HG02884 (cell line): ENCODE measurements around the gene MACROH2A1.

Experiments
- ATAC-seq: cut with Tn5 transposase; IDR thresholded peaks from one replicate; pipeline ENCODE4 v1.9.1; 2021; ENCODE audit warnings: mild to moderate bottlenecking, moderate library complexity; ENCODE audit not compliant: unreplicated experiment

Gene MACROH2A1

GRCh38 chr5:135398855-135399793 is at the start of gene MACROH2A1:
MACROH2A1 (minus strand) TSS chr5:135399231; CDS start chr5:135389093, 10,138 bp downstream.
- peak; percentile 77 for ATAC-seq

- ATAC-seq = no peak
Measured at GRCh38 chr5:135448071-135448739, 49.2 kb upstream of the MACROH2A1 start.

- ATAC-seq = no peak
Measured at GRCh38 chr5:135447298-135447929, 48.4 kb upstream of the MACROH2A1 start, which contains the start of gene DCANP1. DCANP1 (minus strand) TSS chr5:135447348; CDS start chr5:135447108, 240 bp downstream.

GRCh38 chr5:135446615-135447014 is 47.6 kb upstream of the MACROH2A1 start:
- ATAC-seq = no peak

GRCh38 chr5:135446206-135446605 is 47.2 kb upstream of the MACROH2A1 start:
- no peak for ATAC-seq

GRCh38 chr5:135445306-135445985 is 46.4 kb upstream of the MACROH2A1 start:
- no peak for ATAC-seq

- no peak for ATAC-seq
Measured at GRCh38 chr5:135444881-135445280, 45.9 kb upstream of the MACROH2A1 start.

- ATAC-seq = no peak
Measured at GRCh38 chr5:135444360-135444759, 45.3 kb upstream of the MACROH2A1 start.

- no peak for ATAC-seq
Measured at GRCh38 chr5:135443161-135443960, 44.3 kb upstream of the MACROH2A1 start.

GRCh38 chr5:135442431-135443160 is 43.6 kb upstream of the MACROH2A1 start:
- ATAC-seq = no peak

- no peak for ATAC-seq
Measured at GRCh38 chr5:135441919-135442318, 42.9 kb upstream of the MACROH2A1 start.

GRCh38 chr5:135441350-135441831 is 42.4 kb upstream of the MACROH2A1 start:
- ATAC-seq = no peak

GRCh38 chr5:135440916-135441315 is 41.9 kb upstream of the MACROH2A1 start:
- no peak for ATAC-seq

GRCh38 chr5:135439231-135440205 is 40.5 kb upstream of the MACROH2A1 start:
- ATAC-seq = no peak

GRCh38 chr5:135438636-135439221 is 39.7 kb upstream of the MACROH2A1 start:
- ATAC-seq = no peak

GRCh38 chr5:135437796-135438560 is 38.9 kb upstream of the MACROH2A1 start:
- ATAC-seq = no peak

- ATAC-seq = no peak
Measured at GRCh38 chr5:135437422-135437795, 38.4 kb upstream of the MACROH2A1 start.
